Activated T-cell treated with anti-CD3 and anti-CD28 coated beads for 48 hours (primary cell): ENCODE measurements around the gene RYR1.
"Not testable (repeated sequence)": the region's sequence is repeated elsewhere in the genome, so short reads cannot be mapped to it uniquely, and the experiment has no call there.

Source experiments
- DNase-seq: peaks from one replicate; pipeline ENCODE4 v3.0.0-alpha.2; 2020; ENCODE audit warnings: low read depth

RYR1 gene

GRCh38 chr19:38490861-38491260 is 57.4 kb downstream of the RYR1 start:
- DNase-seq: no peak

DNA sequence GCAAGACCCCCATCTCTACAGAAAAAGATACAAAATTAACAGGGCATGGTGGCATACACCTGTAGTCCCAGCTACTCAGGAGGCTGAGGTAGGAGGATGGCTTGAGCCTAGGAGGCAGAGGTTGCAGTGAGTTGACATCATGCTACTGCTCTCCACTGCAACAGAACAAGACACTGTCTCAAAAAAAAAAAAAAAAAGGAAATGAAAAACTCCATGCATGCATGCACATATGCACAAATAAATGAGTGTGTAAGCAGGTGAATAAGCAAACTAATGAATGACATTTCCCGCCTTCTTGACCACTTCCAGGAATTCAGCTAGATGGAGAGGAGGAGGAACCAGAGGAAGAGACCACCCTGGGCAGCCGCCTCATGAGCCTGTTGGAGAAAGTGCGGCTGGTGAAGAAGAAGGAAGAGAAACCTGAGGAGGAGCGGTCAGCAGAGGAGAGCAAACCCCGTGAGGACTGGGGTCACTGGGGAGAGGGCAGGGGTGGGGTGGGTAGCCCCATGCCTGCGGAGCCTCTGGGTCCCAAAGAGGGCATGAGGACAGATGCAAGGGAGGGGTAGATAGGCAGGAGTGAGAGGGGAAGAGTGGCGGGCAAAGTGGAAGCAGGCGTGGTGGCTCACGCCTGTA is 58.8 kb downstream of the RYR1 start:
- no peak for DNase-seq

GRCh38 chr19:38494379-38494778 is 60.9 kb downstream of the RYR1 start:
- DNase-seq: no peak

DNA sequence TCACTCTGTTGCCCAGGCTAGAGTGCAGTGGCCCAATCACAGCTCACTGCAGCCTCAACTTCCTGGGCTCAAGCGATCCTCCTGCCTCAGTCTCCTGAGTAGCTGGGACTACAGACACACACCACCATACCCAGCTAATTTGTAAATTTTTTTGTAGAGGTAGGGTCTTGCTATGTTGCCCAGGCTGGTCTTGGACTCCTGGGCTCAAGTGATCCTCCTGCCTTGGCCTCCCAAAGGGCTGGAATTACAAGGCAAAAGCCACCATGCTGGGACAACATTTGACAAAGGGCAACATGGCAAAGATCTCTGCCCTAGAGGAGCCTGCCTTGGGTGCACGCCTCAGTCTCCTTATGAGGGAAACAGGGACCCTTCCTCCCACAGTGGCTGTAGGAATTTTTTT is 61.9 kb downstream of the RYR1 start:
- not testable (repeated sequence) for DNase-seq

DNA sequence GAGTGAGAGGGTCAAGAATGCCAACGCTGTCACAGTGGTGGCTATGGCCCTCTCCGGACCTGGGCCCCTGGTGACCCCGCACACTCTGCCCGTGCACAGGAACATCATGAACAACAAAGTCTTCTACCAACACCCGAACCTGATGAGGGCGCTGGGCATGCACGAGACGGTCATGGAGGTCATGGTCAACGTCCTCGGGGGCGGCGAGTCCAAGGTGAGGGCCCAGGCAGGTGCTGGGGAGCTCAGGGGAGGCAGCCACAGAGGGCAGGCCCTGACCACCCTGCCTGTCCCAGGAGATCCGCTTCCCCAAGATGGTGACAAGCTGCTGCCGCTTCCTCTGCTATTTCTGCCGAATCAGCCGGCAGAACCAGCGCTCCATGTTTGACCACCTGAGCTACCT is 62.6 kb downstream of the RYR1 start:
- no peak for DNase-seq

DNA sequence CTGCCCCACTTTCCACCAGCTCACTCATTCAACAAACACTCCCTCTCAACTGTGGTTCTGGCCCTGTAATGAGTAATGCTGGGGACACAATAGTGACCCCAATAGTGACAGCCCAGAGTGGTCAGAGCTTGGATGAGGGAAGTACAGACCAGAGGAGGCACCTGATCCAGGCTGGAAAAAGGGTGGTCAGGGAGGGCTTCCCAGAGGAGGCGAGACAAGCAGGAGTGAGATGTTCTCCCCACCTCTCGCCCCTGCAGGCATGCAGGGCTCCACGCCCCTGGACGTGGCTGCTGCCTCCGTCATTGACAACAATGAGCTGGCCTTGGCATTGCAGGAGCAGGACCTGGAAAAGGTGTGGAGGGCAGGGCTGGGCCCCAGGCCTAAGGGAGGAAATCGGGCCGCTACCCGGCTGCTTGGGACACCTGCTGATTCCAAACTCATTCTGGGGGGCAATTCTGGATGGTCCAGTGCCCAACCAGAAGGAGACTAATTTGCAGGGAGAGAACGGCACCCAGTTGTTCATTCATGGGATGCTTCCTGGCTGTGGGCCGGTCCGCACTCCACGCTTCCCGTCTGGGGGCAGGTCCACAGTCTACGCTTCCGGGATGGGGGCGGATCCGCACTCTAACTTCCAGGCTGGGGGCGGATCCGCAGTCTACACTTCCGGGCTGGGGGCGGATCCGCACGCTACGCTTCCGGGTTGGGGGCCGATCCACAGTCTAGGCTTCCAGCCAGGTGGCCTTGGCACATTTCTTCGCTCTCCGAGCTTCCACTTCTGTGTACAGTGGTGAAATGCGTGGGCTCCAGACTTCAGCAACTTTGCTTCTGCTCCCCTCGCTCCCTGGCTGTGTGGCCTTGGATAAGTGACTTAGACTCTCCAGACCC is 63.4 kb downstream of the RYR1 start:
- DNase-seq: no peak

GRCh38 chr19:38497907-38498306 is 64.4 kb downstream of the RYR1 start:
- no peak for DNase-seq

DNA sequence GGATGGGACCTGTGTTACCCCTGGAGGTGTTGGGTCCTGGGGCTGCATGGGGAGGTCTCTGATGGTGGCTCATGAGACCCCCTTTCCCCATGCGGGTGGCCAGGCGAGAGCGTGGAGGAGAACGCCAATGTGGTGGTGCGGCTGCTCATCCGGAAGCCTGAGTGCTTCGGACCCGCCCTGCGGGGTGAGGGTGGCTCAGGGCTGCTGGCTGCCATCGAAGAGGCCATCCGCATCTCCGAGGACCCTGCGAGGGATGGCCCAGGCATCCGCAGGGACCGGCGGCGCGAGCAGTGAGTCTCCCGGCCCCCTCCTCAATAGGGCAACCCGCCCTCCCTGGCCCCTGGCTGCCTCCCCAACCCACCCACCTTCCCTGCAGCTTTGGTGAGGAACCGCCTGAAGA is 66.0 kb downstream of the RYR1 start:
- no peak for DNase-seq

DNA sequence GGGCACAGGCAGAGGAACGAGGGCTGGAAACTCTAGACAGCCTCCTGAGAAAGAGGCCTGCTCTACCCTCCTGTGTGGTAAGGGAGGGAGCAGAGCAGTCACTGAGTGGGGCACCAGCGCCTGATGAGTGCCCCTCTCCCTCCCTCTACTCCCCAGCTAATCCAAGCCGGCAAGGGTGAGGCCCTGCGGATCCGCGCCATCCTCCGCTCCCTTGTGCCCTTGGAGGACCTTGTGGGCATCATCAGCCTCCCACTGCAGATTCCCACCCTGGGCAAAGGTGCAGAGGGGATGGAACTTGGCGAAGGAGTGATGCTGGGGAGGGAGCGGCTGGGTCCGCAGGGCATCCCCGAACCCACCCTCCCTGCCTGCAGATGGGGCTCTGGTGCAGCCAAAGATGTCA is 67.0 kb downstream of the RYR1 start:
- no peak for DNase-seq

DNA sequence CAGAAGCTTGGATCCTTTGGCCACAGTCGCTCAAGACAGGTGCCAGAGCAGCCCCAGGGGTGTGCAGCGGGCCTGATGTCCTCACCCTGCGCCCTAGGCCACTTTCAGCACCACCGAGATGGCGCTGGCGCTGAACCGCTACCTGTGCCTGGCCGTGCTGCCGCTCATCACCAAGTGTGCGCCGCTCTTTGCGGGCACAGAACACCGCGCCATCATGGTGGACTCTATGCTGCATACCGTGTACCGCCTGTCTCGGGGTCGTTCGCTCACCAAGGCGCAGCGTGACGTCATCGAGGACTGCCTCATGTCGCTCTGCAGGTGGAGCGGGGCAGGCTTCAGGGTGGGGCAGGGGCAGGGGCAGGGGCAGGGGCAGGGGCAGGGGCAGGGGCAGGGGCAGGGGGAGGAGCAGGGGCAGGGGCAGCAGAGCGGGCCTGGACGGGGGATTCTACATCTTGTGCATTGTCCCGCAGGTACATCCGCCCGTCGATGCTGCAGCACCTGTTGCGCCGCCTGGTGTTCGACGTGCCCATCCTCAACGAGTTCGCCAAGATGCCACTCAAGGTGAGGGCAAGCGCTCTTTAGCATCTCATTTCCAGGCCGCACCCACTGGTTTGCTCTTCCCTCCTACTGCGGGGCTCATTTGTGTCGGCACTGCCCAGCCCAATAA is 69.1 kb downstream of the RYR1 start:
- no peak for DNase-seq

DNA sequence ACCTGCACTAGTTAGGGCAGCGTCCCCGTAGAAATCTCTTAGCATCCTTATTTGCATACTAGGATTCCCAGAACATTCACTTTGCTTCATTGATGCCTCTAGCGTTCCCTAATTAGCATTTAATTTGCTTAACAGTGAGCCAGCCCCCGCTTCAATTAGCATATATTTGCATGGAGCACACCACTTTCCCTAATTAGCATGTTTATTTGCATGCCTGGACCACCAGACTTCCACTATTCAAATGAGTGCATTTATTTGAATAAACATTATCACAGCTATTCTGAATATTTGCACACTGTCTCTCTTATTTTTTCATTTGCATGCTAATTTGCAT is 69.6 kb downstream of the RYR1 start:
- no peak for DNase-seq

GRCh38 chr19:38505958-38506357 is 72.5 kb downstream of the RYR1 start:
- DNase-seq: no peak

DNA sequence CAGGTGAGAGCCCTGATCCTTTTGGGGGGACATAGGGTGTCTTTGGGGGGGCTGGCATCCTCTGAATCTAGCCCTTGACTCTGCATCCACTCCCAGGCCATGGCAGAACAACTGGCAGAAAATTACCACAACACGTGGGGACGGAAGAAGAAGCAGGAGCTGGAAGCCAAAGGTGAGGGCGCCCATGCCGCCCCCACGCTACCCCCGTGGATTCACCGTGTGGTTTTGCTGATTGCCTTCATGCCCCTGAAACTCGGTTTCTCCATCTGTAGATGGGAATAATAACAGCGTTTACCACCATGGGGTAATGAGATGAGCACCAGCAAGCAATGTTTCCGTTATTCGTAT is 72.9 kb downstream of the RYR1 start:
- no peak for DNase-seq

DNA sequence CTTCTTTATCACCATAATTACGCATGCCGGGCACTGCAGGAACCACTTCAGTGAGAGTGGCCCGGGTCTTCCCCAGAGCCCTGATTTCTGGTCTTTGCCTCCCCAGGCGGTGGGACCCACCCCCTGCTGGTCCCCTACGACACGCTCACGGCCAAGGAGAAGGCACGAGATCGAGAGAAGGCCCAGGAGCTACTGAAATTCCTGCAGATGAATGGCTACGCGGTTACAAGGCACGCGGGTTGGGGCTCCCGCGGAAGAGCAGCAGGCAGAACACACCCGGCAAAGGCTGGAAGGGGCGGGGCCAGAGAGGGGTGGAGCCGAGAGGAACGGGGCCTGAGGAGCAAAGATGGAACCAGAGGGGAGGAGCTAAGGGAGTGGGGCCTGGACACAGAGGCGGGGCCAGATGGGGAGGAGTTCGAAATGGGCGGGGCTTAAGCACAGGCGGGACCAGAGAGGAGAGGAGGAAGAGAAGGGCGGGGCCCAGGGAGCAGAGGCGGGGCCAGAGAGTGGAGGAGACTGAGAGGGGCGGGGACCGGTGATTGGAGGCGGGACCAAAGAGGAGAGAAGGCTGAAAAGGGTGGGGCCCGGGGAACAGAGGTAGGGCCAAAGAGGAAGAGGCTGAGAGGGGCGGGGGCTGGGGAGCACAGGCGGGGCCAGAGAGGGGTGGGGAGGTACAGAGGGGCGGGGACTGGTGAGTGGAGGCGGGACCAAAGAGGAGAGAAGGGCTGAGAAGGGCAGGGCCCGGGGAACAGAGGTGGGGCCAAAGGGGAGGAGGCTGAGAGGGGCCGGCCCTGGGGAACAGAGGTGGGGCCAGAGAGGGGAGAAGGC is 73.4 kb downstream of the RYR1 start:
- DNase-seq: peak; percentile 93

DNA sequence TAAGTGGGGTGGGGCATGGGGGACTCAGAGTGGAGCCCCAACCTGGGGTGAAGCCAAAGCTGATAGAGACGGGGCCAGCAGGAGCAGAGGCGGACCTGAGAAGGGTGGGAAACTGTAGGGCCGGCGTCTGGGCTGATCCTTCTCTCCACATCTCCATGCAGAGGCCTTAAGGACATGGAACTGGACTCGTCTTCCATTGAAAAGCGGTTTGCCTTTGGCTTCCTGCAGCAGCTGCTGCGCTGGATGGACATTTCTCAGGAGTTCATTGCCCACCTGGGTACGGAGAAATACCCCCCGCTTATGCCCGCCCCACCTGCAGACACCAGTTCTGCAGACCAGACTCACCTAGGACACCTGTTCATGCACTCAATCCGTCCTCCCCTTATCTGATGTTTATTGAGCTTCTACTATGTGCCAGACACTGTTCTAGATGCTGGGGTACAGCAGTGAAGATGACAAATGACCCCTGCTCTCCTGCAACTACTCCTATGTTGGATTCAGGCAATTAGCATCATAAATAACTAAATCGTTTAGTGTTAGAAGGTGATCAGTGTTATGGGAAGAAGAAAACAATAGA is 74.1 kb downstream of the RYR1 start:
- DNase-seq: no peak

- DNase-seq: no peak
These were observed 75.0 kb downstream of the RYR1 start for GRCh38 chr19:38508507-38508906.

- DNase-seq: no peak
These were observed 75.5 kb downstream of the RYR1 start for GRCh38 chr19:38509027-38509426.

DNA sequence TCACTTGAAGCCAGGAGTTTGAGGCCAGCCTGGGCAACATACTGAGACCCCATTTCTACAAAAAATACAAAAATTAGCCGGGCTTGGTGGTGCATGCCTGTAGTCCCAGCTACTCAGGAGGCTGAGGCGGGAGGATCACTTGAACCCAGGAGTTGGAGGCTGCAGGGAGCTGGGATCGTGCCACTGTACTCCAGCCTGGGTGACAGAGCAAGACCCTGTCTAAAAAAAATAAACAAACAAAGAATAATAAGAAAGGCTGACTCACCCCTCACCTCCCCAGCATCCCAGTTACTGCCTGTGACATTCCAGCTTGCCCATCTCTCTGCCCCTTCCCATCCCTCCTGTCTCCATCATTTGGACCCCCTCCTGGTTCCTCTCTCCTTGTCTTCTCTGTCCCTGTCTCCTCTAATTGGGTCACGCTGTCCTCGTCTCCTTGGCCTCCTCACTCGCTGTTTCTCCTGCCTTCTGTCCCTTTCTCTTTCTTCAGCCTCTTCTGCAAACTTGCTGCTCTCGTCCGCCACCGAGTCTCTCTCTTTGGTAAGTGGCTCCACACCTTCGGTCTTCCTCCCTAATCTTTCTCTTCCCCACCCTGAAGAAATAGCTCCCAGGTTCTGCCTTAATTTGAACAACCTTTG is 77.7 kb downstream of the RYR1 start:
- no peak for DNase-seq

- no peak for DNase-seq
These were observed 78.8 kb downstream of the RYR1 start for GRCh38 chr19:38512277-38512676.

DNA sequence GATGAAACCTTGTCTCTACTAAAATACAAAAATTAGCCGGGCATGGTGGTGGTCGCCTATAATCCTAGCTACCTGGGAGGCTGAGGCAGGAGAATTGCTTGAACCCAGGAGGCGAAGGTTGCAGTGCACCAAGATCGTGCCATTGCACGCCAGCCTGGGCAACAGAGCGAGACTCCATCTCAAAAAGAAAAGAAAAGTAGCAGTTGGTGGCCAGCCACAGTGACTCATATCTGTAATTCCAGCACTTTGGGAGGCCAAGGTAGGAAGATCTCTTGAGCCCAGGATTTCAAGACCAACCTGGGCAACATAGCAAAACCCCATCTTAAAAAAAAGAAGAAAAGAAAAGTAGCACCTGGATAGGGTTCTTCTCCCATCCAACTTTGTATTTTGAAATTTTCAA is 79.7 kb downstream of the RYR1 start:
- DNase-seq: not testable (repeated sequence)

GRCh38 chr19:38513762-38514167 is 80.3 kb downstream of the RYR1 start:
- DNase-seq: no peak
